ENCODE results near the gene OSBPL7. TPM values are rescaled to one million over a fixed set of nuclear protein-coding genes. Genes with fewer than 3 reads are reported as not detected.
A peak's percentile ranks its signal among the peaks of the same experiment; 100 is the strongest.

OSBPL7 gene
- total RNA-seq, 1 donor = 6.9 TPM

- no peak for DNase-seq (ENCODE audit: low read depth)
- no peak overlapping the region for H3K4me3 ChIP-seq (ENCODE audit: low read depth, low read length)
- no peak for TF ChIP-seq CTCF (IDR thresholded peaks at IDR 0.05; ENCODE audit: insufficient read depth, low read depth, low read length)
Measured at GRCh38 chr17:47837401-47838039, 15.9 kb upstream of the OSBPL7 start.

GRCh38 chr17:47836601-47837000 is 15.0 kb upstream of the OSBPL7 start:
- H3K4me3 ChIP-seq (ENCODE audit: low read depth, low read length) = no peak overlapping the region
- DNase-seq (ENCODE audit: low read depth) = no peak
- TF ChIP-seq CTCF (IDR thresholded peaks at IDR 0.05; ENCODE audit: insufficient read depth, low read depth, low read length) = no peak

- TF ChIP-seq CTCF (IDR thresholded peaks at IDR 0.05; ENCODE audit: insufficient read depth, low read depth, low read length) = no peak
- no peak overlapping the region for H3K4me3 ChIP-seq (ENCODE audit: low read depth, low read length)
- DNase-seq (ENCODE audit: low read depth) = no peak
Measured at GRCh38 chr17:47834756-47835155, 13.2 kb upstream of the OSBPL7 start.

GRCh38 chr17:47831934-47832327 is 10.3 kb upstream of the OSBPL7 start:
- H3K4me3 ChIP-seq (ENCODE audit: low read depth, low read length) = peak overlapping the region; percentile 90
- no peak for TF ChIP-seq CTCF (IDR thresholded peaks at IDR 0.05; ENCODE audit: insufficient read depth, low read depth, low read length)
- no peak for DNase-seq (ENCODE audit: low read depth)

GRCh38 chr17:47831003-47831933 is 9.7 kb upstream of the OSBPL7 start, which contains the start of the genes LRRC46 and MRPL10:
LRRC46 (plus strand) TSS chr17:47831670; CDS start chr17:47831990, 320 bp downstream.
MRPL10 (minus strand) TSS chr17:47831541; CDS start chr17:47831511, 30 bp downstream.
- peak; percentile 94 for DNase-seq (ENCODE audit: low read depth)
- TF ChIP-seq CTCF (IDR thresholded peaks at IDR 0.05; ENCODE audit: insufficient read depth, low read depth, low read length) = peak; percentile 44

GRCh38 chr17:47830396-47831002 is 8.9 kb upstream of the OSBPL7 start:
- H3K4me3 ChIP-seq (ENCODE audit: low read depth, low read length) = peak overlapping the region; percentile 90
- no peak for DNase-seq (ENCODE audit: low read depth)
- no peak for TF ChIP-seq CTCF (IDR thresholded peaks at IDR 0.05; ENCODE audit: insufficient read depth, low read depth, low read length)

More at GRCh38 chr17:47831003-47831933, 9.7 kb upstream of the OSBPL7 start, which contains the start of the genes LRRC46 and MRPL10:
- peak within 1 kb of the TSS; percentile 90 for H3K4me3 ChIP-seq (ENCODE audit: low read depth, low read length)

Data from fibroblast of villous mesenchyme (primary cell).